ENCODE measurements around the gene TNIK. TPM values are rescaled to one million over a fixed set of nuclear protein-coding genes. Genes with fewer than 3 reads are reported as not detected.
"Not testable (repeated sequence)": the region's sequence is repeated elsewhere in the genome, so short reads cannot be mapped to it uniquely, and the experiment has no call there.

TNIK gene
- total RNA-seq, 1 donor from 2014 or later = 28.5 TPM

GRCh38 chr3:171447579-171447891, 12.7 kb downstream of the TNIK start:
- DNase-seq (ENCODE audit: extremely low read depth, low read depth, low spot score) = not testable (repeated sequence)

DNA sequence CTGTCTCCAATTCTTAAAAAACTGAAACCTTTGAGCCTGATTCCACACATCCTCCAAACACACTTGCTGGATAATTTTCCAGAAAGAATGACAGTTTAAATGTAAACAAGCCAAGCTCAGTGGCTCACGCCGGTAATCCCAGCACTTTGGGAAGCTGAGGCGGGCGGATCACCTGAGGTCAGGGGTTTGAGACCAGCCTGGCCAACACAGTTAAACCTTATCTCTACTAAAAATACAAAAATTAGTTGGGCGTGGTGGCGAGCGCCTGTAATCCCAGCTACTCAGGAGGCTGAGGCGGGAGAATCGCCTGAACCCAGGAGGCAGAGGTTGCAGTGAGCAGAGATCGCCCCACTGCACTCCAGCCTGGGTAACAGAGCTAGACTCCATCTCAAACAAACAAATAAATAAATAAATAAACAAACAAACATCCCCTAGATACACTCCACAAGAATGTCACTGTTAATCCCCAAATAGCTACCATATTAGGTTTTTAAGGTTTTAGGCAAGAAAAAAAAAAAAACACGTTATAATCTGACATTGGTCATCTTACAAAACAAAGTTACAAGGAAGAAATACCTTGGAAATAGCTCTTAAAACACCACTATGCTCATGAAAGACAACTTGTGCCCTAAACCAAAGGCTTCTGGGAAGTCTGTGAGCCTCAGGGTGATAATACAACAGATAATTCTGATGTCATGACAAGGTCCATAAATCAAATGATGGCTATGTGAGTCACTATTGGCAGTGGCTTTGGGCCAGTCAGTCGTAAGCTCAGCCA, 13.2 kb downstream of the TNIK start:
- DNase-seq (ENCODE audit: extremely low read depth, low read depth, low spot score) = no peak

GRCh38 chr3:171446301-171446700, 13.9 kb downstream of the TNIK start:
- DNase-seq (ENCODE audit: extremely low read depth, low read depth, low spot score) = no peak

GRCh38 chr3:171445620-171446204, 14.5 kb downstream of the TNIK start:
- no peak for DNase-seq (ENCODE audit: extremely low read depth, low read depth, low spot score)

GRCh38 chr3:171444001-171444690, 16.1 kb downstream of the TNIK start:
- DNase-seq (ENCODE audit: extremely low read depth, low read depth, low spot score) = no peak

GRCh38 chr3:171443211-171443957, 16.8 kb downstream of the TNIK start:
- no peak for DNase-seq (ENCODE audit: extremely low read depth, low read depth, low spot score)

DNA sequence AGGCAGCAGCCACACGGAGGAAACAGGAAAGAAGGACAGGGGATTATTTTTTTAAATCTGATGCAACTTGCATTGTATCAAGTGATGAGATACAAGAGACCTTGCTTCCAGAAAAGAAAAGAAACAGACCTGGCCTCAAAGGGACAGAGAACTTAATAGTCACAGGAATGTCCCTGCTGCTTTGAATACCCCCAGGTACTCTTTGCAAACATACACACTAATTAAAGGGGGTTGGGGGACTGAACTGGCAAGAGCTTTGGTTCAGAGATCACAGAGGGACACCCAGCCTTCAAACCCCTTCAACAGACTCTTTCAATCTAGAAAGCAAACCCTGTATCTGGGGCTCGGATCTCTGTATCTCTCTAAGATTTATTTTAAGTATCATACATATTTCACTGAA, 18.0 kb downstream of the TNIK start:
- no peak for DNase-seq (ENCODE audit: extremely low read depth, low read depth, low spot score)

DNA sequence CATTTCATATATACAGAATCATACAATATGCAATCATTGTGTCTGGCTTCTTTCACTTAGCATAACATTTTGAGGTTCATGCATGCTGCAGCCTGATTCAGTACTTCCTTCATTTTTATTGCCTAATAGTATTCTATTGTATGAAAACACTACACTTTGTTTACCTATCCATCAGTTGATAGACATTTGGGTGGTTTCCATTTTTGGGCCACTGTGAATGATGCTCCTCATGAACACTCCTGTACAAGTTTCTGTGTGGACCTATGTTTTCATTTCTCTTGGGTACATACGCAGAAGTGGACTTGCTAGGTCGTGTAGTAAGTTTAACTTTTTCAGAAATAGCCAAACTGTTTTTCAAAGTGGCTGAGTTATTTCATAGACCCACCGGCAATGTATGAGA, 18.8 kb downstream of the TNIK start:
- no peak for DNase-seq (ENCODE audit: extremely low read depth, low read depth, low spot score)

DNA sequence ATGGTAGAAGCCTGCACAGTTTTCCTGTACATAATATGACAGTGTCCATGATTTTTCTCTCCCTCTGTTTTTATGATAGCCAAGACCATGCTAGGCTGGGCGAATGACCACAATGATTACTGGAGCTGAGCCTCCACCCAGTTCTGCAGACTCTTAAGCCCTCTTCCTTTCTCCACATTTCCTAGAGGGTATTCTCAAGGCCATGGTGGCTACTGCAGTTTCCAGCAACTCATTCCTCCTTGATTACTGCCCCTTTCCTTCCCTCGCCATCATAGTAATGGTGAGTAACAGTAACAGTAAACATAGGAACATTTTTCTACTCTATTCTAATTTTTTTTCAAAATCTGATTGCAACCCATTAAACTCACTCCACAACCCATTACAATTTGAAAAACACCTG, 20.2 kb downstream of the TNIK start:
- DNase-seq (ENCODE audit: extremely low read depth, low read depth, low spot score) = no peak

DNA sequence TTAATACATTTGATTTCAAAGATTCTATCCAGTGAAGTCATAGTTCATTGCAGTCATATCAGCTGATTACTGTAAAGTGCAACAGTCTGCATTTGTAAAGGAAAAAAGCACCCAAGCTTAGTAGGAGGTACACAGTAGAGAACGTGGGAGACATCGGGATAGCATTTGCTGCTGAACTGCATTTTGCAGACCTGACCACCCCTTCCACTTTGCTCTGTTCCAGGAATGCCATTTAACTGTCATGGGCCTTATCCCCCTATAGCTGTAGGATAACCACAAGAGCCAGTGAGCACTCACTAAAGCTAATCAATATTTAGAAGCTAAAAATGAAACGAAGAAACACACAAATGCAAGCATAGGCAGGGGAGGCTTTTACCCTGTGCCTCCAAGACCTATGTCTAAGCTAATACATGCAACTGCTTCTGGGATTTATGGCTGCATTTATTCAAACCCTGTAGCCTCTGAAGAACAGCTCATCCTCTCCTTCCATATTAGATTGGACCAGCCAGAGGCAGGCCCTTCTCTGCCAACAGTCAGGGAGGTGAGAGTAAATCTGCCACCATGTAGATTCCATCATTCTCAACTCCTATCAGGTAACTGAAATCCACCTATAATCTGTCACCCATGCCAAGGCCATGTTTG, 23.0 kb downstream of the TNIK start:
- no peak for DNase-seq (ENCODE audit: extremely low read depth, low read depth, low spot score)

- no peak for DNase-seq (ENCODE audit: extremely low read depth, low read depth, low spot score)
These were observed 23.8 kb downstream of the TNIK start for GRCh38 chr3:171436380-171436779.

DNA sequence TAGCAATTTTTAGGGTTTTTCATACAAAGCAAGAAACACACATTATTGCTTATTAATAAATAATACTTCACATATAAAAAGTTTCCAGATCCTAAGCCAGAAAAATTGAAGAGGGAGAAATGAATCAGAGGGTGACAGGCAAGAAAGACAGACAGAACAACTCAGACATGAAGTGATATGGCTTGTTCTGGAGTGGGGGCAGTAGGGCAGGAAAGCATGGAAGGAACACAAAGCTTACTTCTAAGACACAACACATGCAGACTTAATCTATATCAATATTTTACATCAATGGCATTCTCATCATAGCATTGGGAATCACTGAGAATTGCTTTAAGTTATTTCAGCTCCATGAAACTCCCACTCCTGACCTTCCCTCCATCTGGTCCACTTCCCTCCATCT, 24.4 kb downstream of the TNIK start:
- DNase-seq (ENCODE audit: extremely low read depth, low read depth, low spot score) = no peak

DNA sequence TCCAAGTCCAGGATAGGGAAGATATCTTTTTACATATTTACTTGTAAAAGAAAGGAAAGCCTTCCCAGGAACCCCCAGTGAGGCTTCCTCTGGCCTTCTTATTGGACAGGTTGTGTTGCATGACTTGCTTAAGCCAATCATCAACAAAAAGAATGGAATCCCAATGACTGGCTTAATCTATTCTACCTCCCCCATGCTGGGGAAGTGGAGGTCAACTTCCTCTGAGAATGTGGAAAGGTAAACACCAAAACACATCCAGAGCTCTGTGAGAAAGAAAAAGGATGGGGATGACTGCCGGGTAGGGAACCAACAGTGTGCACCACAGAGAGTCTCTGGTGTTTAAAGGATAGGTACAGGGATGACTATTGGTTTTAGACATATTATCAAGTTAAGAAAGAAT, 25.1 kb downstream of the TNIK start:
- no peak for DNase-seq (ENCODE audit: extremely low read depth, low read depth, low spot score)

DNA sequence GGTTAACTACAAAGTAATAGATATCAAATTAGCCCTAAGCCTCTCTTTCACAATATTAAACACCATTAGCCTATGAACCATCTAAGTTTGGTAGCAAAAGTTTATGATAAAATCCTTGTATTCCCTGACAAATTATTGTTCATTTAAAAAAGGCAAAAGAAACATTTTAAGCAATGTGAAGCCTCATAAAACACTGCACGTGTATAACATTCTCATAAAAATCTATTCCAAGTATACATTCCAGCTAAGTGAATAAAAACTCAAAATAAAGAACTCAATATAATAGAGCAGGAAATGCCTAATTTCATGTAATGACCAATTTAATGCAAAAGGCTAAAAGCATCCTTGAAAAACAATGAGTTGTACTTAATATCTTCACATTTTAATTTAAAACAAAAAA, 27.7 kb downstream of the TNIK start:
- DNase-seq (ENCODE audit: extremely low read depth, low read depth, low spot score) = no peak

- DNase-seq (ENCODE audit: extremely low read depth, low read depth, low spot score) = no peak
These were observed 28.7 kb downstream of the TNIK start for GRCh38 chr3:171431550-171431949.

- DNase-seq (ENCODE audit: extremely low read depth, low read depth, low spot score) = no peak
These were observed 29.7 kb downstream of the TNIK start for GRCh38 chr3:171430530-171430929.

DNA sequence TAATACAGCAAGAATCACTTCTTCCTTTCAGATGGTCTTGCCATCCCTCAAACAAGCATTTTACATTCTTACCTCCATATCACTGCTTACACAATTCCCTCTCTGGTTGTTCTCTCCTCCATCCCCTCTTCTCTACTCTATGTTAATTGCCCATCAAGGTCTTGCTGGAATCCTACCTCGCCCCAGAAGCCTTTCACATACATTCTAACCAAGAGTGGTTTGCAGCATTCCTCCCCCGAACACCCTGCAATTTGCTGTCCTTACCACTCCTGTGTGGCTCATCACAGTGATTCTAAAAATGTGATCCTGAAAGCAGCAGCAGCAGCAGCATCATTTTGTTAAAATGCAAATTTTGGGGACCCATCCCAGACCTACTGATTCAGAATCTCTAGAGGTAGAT, 30.6 kb downstream of the TNIK start:
- DNase-seq (ENCODE audit: extremely low read depth, low read depth, low spot score) = no peak

DNA sequence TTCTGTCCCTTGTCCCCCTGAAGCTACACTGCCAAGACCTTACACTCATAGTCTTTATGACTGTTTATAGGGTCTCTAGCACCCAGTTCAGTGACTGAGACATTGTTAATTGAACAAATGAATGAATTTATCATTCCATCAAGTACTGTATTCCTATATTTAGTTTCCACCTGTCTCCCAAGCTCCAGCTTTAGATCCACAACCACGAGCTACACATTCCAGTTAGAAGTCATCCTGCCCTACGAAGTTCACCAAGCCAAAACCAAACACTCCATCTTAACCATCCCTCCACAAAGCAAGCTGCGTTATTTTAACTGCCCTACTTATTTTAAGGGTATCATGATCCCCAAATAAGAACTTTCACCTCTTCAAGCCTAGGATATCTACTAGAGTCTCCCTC, 31.3 kb downstream of the TNIK start:
- no peak for DNase-seq (ENCODE audit: extremely low read depth, low read depth, low spot score)

GRCh38 chr3:171428321-171428787, 31.9 kb downstream of the TNIK start:
- DNase-seq (ENCODE audit: extremely low read depth, low read depth, low spot score) = no peak

DNA sequence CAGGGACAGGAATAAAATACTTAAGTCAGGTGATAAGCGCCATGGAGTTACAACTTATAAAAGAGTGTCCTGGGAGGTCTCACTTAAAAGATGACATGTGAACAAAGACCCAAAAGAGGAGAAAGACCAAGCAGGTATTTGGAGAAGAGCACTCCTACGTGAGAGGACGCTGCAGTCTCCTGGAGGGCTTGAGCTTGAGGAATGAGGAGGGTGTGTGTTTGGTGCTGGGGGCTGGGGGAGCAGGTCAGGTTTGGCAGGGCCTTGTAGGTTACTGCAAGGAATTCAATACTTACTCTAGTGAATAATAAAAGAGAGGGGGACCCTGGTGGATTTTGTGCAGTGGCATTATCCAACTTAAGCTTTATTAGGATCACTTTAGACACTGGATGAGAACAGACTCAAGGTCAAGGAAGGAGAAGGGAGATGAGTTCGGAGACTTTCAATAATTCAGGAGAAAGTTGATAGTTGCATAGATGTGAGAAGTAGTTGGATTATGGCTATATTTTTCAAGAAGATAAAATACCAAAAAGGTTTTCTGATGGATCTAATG, 32.4 kb downstream of the TNIK start:
- DNase-seq (ENCODE audit: extremely low read depth, low read depth, low spot score) = no peak

- not testable (repeated sequence) for DNase-seq (ENCODE audit: extremely low read depth, low read depth, low spot score)
These were observed 36.1 kb downstream of the TNIK start for GRCh38 chr3:171424063-171424462.
